ENCODE measurements around the gene CACNA1I. TPM values are rescaled to one million over a fixed set of nuclear protein-coding genes. Genes with fewer than 3 reads are reported as not detected.

Gene CACNA1I
- total and polyA plus RNA-seq, 2 of the 8 experiments (the other 6 are each of a cell fraction or from before 2014, with no cell fraction given): 0.77 to 1.2 TPM

GRCh38 chr22:39689421-39689820 lies 118.9 kb downstream of the CACNA1I start (continued):
- TF ChIP-seq CHD1 (IDR thresholded peaks at IDR 0.05; ENCODE audit: low read depth, low read length) (no peak), CHD2 (IDR thresholded peaks at IDR 0.05; ENCODE audit: low read length) (no peak), SIRT6 (IDR thresholded peaks at IDR 0.05; ENCODE audit: low read length) (no peak), CTBP2 (IDR thresholded peaks at IDR 0.05; ENCODE audit: borderline replicate concordance, insufficient read depth, insufficient read length, low read length) (no peak)
